Left lobe of liver (tissue), 2 donors: Measurements from ENCODE around the gene SPECC1L. TPM values are rescaled to one million over a fixed set of nuclear protein-coding genes. Genes with fewer than 3 reads are reported as not detected.

ENCODE experiments used
- ATAC-seq: fragments of 200-7000 bp; cut with Tn5 transposase; one replicate; pipeline ENCODE4 v1.9.1; 2020; ENCODE audit warnings: mild to moderate bottlenecking, moderate library complexity
- DNase-seq: peaks from one replicate; pipeline ENCODE4 v3.0.0-alpha.2; 2020; ENCODE audit warnings: low spot score
- total RNA-seq: library from RNA; stranded (reverse); gene quantifications from one replicate; pipeline ENCODE4 v1.2.1, GENCODE V29; 2021
- donor health status: DM: no; HTN: no; CAD: no; lungs with moderate emphysema.
- donor health status: DM: no; HTN: yes; CAD: no.

The SPECC1L gene
- total RNA-seq, 1 donor from 2014 or later: 25.2 TPM

DNA sequence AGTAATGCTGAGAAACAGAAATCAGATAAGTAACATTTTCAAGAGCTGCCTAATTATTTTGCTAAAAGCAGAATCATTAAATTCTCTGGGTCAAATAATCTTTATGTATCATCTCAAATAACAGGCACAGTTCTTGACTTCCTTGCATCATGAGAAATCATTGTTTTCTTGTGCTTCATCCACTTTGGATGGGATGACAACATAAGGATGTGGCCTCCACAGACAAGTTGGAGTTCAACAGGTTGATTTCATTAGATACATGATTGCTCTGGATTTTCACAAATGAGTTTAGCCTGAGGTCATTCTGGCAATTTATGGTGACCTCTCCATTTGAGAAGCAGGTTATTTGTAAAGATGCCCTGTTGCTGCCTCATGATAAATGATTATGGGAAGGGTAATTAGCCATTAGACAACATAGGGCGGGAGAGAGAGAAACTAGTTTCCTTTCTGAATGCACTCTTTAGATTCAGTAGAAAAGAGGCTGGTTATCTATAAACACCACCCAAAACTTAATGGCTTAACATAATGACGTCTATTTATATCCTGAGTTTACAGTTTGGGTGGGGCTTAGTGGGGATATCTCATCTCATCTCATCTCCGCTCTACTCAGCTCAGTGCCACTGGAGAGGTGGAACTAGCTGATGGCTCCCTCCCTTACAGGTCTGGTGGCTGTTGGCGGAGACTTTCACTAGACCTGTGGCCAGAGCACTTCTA, 121.7 kb downstream of the SPECC1L start:
- no peak for DNase-seq

DNA sequence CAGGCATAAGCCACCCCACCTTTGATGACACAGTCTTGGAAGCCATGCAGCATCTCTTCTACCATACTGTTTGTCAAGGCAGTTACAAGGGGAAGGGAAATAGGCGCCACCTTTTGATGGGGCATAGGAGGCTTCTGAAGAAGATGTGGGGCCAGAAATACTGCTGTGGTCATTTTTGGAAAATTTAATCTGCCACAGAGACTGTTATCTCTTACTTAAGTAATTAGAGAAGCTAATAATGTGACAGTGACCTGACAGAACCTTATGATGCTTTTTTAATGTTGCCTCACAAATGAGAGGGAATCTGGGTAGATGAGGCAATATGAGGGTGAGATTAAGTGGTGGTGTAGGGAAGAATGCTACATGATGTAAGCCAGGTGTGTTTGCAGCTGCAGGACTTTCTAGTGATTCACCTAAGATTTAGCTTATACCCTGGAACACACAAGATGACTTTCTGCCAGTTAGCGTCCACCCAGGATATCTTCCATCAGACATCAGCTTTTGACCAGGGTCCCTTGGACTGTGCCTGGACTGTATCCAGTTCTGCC, 122.5 kb downstream of the SPECC1L start:
- ATAC-seq (no peak), DNase-seq (no peak)

More for the DNA sequence above, 121.7 kb downstream of the SPECC1L start:
- ATAC-seq: no peak

DNA sequence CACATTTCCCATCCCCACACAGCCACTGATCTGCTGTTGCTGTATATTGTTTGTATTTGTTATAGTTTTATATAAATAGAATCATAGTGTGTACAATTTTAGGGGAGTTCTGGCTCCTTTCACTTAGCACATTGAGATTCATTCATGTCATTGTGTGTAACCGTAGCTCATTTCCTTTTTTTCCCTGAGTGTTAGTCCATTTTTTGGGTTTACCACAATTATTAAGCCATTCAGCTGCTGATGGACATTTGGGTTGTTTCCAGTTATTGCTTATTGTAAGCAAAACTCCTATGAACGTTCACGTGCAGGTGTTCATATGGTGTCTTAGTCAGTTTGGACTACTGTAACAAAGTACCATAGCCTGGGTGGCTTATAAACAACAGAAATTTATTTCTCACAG, 123.2 kb downstream of the SPECC1L start:
- ATAC-seq (no peak), DNase-seq (no peak)

DNA sequence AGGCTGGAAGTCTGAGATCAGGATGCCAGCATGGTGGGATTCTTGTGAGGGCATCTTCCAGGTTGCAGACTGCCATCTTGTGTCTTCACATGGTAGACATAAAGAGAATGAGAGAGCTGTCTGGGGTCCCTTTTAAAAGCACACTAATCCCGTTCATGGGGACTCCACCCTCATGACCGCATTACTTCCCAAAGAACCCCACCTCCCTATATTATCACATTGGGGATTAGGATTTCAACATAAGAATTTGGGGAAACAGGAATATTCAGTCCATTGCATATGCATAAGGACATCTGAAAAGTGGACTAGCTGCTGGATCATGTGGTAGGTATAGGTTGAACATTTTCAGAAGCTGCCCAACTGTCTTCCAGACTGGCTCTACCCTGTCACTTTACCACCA, 123.6 kb downstream of the SPECC1L start:
- no peak for DNase-seq
- no peak for ATAC-seq

DNA sequence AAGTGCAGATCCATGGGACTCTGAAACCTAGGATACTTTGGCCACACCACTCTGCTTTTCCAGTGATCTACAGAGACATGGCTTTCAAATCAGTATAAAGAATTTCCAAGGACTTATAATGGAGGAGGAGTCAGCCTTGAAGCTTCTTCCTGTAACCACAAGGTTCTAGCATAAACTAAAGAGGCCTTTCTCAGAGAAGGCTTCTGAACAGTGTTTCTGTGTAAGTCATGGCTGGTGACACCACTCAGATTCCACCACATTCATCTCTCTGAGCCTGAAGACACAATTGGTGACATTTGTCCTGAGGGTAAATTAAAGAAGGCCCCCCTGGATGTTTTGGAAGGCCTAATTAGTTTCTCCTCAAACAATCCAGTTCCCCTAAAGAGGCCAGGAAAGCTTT, 127.8 kb downstream of the SPECC1L start:
- DNase-seq (no peak), ATAC-seq (no peak)

DNA sequence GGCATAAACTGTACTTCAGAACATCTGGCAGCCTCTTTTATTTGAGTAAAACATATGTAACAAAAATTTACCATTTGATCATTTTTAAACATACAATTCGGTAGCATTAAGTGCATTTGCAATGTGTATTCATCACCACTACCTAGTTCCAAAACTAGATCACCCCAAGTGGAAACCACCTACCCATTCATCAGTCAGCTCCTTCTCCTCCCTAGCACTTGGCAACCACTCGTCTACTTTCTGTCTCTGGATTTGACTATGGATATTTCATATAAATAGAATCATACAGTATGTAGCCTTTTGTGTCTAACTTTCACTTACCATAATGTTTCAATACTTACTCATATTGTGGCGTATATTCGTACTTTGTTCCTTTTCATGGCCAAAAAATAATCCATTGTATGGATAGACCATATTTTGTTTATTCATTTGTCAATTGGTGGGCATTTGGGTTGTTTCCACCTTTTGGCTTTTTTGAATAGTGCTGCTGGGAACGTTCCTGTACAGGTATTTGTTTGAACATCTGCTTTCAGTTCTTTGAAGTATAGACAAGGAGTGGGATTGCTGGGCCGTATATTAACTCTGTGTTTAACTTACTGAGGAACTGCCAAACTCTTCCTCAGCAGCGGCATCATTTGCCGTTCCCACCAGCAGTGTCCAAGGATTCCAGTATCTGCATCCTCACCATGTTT, 129.5 kb downstream of the SPECC1L start:
- no peak for ATAC-seq
- DNase-seq: no peak

DNA sequence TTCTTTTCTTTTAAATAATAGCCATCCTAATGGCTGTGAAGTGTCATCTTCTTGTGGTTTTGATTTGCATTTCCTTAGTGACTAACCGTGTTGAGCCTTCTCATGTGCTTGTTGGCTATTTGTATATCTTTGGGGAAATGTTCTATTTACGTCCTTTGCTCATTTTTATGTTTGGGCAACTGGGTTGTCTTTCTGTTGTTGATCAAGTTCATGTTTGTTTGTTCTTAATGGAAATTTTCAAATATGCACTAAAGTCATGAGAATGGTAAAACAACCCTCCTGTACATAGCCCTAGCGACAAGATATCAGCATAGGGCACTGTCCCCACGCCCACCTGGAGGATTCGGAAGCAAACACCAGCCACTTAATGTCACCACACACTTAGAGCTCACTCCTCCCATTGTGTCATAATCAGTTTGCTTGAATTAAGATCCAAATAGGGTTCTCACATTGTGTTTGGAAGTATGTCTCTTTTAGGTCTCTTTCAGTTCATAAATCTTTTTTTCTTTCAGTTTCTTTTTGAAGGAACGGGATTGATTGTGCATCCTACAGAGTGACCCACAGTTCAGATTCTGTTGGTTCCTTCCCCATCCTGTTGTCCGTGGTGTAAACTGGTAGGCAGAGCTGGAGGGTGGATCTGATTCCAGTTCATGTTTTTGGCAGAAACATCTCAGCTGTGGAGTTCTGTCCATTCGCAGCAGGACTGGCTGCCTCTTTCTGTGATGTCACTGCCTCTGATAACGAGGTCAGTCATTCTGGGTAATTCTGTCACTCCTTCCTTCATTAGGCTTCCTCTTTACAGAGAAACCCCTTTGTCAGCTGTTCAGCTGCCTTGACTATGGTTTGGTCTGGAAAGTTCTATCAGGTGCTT, 130.3 kb downstream of the SPECC1L start:
- peak; percentile 34 for ATAC-seq
- no peak for DNase-seq

DNA sequence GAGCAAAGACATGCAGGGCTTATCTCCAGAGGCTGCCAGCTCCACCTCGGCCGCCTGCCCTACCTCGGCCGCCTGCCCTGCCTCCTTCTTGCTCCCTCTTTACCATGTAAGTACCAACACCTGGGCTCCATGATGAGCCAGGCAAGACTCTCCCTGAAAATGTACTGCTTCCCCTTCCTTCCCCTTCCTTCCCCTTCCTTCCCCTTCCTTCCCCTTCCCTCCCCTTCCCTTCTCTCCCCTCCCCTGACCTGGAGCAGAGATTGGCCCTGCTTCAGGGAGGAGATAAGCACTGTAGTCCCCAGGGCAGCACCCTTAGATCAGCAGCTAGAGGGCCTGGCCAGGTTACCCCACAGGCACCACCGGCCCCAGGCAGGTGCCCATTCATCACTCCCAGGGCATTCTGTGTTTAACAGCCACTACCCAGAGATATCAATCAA, 131.3 kb downstream of the SPECC1L start:
- DNase-seq: no peak
- ATAC-seq: peak; percentile 14

DNA sequence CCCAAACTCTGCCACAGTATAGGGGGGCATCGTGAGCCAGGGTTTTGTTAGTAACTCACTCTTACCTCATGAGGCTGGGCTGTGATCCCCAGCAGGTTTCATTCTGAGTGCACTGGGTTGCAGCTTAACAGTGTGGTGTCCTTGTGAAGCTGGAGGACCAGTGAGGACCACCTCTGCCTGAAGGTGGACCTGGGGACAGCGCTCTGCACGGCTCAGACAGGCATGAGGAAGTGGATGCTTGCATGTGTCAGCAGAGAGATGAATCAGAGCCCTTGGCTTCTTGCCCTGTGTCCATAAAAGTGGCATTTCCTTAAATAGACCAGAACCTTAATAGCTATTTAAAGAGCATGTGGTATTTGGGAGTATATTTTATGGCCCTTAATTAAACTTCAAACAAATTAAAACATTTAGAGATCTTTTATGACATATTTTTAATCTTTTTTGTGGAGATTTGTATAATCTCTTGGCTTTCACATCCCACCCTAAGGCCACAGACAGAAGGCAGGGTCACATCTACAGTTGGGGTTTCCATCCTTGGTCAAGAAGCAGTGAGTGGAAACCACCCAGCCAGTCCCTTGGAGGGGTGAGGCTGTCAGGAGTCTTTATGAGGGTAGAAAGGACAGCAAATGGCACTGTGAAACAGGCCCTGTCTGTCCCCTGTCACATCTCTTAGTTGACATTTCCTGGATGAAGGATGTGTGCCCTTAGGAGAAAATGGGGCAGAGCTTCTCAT, 132.0 kb downstream of the SPECC1L start:
- no peak for DNase-seq
- peak; percentile 48 for ATAC-seq

DNA sequence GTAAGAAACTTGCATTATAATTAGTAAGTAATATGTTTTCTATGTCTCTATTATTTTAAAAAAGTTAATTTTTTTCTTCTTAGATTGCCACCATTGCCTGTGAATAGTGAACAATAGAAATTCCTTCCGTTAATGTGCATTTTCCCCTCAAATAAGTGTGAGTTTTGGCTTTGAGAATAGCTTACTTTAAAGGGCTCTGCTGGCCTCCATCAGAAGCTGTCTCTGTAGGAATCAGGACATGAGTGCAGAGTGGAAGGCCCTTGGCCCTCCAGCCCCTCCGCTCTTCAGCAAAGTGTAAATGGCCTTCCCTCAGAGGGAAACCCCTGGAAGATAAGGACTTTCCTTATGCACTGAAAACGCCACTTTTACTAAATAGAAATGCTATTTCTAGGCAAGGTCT, 132.7 kb downstream of the SPECC1L start:
- no peak for ATAC-seq
- no peak for DNase-seq

DNA sequence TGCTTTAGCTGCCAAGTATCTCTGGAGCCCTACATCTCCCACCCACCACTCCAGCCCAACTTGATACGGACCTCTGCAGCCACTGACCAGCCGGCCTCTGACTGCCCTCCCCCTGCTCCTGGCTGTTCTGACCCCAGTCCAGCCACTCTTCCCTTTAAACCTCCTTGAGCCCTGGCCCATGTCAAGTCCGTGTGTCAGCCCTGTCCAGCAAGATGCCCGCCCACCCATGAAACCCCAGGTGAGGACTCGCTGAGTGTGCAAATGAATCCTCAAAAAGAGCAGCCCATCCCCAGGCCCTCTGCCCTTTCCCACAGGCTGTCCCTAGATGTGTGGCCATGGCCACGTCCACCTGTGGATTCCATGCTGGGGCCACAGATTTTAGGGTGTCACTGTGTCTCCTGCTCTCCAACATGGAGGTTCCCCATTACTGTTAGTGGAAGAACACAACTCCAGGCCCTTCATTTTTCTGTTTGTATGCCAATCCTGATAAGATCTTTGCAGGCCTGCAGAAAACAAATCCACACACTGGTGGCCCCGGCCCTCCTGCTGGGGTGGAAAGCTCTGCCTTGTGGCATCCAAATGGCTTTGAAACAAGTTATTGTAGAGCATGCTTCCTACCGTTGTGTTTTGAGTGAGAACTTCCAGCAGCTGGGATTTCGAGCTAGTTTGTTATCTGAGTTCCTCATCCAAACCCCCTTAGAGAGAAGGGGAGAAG, 134.1 kb downstream of the SPECC1L start:
- DNase-seq (no peak), ATAC-seq (no peak)

DNA sequence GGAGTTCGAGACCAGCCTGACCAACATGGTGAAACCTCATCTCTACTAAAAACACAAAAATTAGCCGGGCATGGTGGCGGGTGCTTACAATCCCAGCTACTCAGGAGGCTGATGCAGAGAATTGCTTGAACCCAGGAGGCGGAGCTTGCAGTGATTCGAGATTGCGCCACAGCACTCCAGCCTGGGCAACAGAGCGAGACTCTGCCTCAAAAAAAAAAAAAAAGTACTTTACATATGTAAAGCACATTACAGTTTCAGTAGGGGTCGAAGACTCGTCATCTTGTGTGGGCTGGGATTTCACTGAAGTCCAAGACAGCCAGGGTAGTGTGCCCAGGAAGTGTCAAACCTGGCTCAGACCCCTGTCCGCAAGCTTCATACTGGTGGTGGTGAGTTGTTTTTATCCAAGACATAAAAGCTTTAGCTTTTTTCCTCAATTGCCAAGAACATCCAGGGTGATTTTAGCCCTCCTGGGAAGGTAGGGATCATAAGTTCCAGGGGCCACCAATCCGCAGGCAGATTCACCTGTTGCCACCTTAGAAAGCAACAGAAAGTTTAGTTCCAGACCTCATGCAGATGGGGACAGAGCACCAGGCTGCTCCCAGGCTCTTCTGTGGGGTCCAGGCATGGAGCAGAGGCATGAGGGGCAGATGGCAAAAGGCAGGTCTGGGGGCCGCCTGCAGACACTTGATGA, 135.1 kb downstream of the SPECC1L start:
- DNase-seq: no peak
- no peak for ATAC-seq

DNA sequence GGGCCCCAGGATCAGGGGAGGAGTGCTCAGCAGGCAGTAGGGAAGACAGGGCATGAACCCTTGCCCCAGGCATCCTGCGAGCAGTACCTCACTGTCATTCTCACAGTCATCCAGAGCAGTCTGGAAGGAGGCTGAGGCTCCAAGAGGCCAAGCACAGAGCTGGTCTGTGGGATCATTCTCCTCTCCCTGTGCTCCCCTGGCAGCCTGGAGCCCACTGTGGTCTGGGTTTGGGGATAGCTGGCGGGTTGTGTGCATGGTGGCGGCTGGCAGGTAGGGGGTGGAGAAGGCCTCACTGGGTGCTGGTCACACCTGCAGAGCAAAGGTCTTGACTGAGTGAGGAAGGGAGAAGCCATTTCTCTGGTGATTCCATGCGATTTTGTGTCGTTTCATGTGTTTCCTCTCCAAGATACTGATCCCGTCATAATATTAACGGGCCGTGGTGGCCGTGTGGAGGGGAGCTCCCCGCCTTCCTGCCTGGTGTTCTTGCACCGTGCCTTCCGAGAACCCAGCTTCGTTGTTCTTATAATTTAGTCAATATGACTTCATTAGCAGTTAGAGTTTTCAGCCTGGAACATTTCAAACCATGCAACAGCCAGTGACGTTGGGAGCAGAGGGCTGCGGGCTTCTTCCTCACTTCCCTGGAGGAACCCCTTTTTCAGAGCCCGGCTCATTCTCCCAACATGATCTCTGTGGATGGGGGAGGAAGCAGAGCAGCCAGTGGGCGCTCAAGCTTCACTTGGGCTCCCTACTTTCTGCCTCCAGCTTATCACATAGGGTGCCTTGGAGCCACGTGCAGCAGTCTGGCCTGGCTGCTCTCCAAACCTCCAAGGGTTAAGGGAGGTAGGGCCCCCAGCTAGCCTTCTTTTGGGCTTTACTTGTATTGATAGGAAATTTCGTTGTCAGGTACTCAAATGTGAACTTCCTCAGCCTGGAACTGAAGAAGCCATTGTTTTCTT, 136.0 kb downstream of the SPECC1L start:
- DNase-seq: no peak
- ATAC-seq: no peak

DNA sequence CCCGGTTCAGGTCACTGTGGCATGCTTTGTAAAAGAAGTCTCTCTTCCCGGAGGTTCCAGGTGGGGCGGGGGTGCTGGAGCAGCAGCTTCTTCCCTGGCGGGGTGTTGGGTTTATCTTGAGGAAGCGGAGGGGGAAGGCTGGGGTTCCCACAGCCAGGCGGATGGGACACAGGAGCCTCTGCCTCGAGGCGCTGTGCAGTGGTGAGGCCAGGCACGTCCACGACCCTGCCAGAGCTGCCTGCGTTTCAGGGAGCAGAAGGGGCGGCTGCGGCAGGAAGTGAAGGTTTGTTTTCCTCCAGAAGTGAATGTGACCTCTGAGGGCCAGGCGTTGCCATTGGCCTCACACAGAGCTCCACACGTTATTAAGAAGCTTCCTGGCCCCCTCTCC, 136.6 kb downstream of the SPECC1L start:
- ATAC-seq (peak; percentile 61), DNase-seq (peak; percentile 53)

DNA sequence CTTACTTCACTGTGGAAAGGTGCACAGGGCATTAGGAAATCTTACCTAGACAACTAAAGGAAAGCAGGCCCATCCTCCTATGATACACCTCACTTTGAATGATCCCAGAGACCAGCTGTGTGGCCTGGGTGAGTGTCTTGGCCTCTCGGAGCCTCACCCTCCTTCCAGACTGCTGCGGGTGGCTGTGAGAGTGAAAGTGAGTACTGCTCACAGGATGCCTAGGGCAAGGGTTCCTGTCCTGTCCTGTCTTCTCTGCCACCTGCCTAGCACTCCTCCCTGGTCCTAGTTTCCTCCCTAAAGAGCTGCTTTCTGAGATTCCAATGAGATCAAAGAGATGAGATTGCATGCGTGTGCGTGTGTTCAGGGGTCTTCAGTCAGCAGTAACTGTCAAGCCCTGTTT, 137.3 kb downstream of the SPECC1L start:
- no peak for DNase-seq

DNA sequence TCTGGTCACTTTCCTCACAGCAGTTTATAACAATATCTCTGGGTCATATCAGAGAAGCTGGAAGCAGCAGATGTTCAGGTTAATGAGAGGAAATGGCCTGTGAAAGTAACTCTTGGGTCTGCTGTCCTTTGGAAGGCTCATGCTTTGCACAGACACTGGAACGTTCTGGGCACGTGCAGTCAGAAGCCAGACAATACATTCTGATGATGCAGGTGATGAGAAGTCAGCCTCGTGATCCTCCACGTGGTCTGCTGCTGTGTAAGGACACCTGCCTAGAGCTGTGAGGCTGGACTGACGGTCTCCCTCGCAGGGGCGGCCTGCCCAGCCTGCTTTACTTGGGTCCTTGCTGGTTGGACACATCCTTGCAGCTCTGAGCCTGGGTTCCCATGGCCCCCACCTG, 138.0 kb downstream of the SPECC1L start:
- DNase-seq (no peak), ATAC-seq (no peak)

More for the DNA sequence above, 137.3 kb downstream of the SPECC1L start:
- ATAC-seq: no peak

DNA sequence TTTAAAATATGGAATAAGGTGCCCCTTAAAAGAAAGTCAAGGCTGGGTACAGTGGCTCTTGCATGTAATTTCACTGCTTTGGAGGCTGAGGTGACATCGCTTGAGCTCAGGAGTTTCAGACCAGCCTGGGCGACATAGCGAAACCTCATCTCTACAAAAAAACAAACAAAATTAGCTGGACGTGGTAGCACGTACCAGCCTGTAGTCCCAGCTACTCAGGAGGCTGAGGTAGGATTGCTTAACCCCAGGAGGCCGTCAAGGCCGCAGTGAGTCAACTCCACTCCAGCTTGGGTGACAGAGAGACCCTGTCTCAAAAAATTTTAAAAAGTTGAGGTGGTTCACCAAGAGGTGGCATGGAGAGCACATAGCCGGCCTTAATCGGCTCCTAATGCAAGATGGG, 139.1 kb downstream of the SPECC1L start:
- DNase-seq (no peak), ATAC-seq (no peak)
